Mononuclear cell (primary cell): ENCODE results near the gene GDI1. TPM values are rescaled to one million over a fixed set of nuclear protein-coding genes. Genes with fewer than 3 reads are reported as not detected.

Experiments used
- H3K27me3 ChIP-seq: 2 replicates; pipeline ENCODE4 v1.6.0; 2011; ENCODE audit warnings: low read length, control low read depth; ENCODE audit not compliant: insufficient read depth
- H3K4me1 ChIP-seq: 2 replicates; pipeline ENCODE4 v1.5.1; 2011; ENCODE audit warnings: mild to moderate bottlenecking, low read length, control low read depth; ENCODE audit not compliant: insufficient read depth
- H3K4me3 ChIP-seq: 2 replicates; pipeline ENCODE4 v1.5.1; 2011; ENCODE audit warnings: mild to moderate bottlenecking, low read length, moderate library complexity
- H3K9me3 ChIP-seq: 2 replicates; pipeline ENCODE4 v1.5.1; 2011; ENCODE audit warnings: low read depth, mild to moderate bottlenecking, control low read depth, low read length
- total RNA-seq: library from RNA; depleted of rRNA; stranded (reverse); fragments of >200 nt; gene quantifications from one replicate; pipeline ENCODE4 v1.2.3, GENCODE V29; 2012

Gene GDI1
- total RNA-seq, 1 donor: 67.6 TPM

- Histone ChIP-seq H3K4me1 (peaks cover 16% of the 10 kb centered on the region), H3K4me3 (no peak overlapping the region), H3K27me3 (no peaks in the 10 kb centered on the region), H3K9me3 (no peaks in the 10 kb centered on the region)
Observed at GRCh38 chrX:154402622-154403127, 34.3 kb upstream of the GDI1 start.

- no peaks in the 10 kb centered on the region for H3K27me3 ChIP-seq
- H3K9me3 ChIP-seq: no peaks in the 10 kb centered on the region
- no peak overlapping the region for H3K4me3 ChIP-seq
- peaks cover 21% of the 10 kb centered on the region for H3K4me1 ChIP-seq
Observed at GRCh38 chrX:154403192-154403591, 33.8 kb upstream of the GDI1 start.

GRCh38 chrX:154403858-154404257 is 33.1 kb upstream of the GDI1 start:
- peaks cover 22% of the 10 kb centered on the region for H3K4me1 ChIP-seq

GRCh38 chrX:154404625-154405192 is 32.2 kb upstream of the GDI1 start:
- Histone ChIP-seq H3K27me3 (no peaks in the 10 kb centered on the region), H3K9me3 (no peaks in the 10 kb centered on the region), H3K4me3 (no peak overlapping the region), H3K4me1 (peaks cover 17% of the 10 kb centered on the region)

More at GRCh38 chrX:154403858-154404257, 33.1 kb upstream of the GDI1 start:
- Histone ChIP-seq H3K4me3 (no peak overlapping the region), H3K27me3 (no peaks in the 10 kb centered on the region), H3K9me3 (no peaks in the 10 kb centered on the region)

- H3K4me3 ChIP-seq: peak overlapping the region; percentile 38
- H3K9me3 ChIP-seq: no peaks in the 10 kb centered on the region
- no peaks in the 10 kb centered on the region for H3K27me3 ChIP-seq
- peaks cover 31% of the 10 kb centered on the region for H3K4me1 ChIP-seq
Observed at GRCh38 chrX:154408659-154409221, 28.2 kb upstream of the GDI1 start.

- Histone ChIP-seq H3K4me1 (peaks cover 31% of the 10 kb centered on the region), H3K9me3 (no peaks in the 10 kb centered on the region), H3K27me3 (no peaks in the 10 kb centered on the region), H3K4me3 (peak within 1 kb of the TSS; percentile 38)
Observed at GRCh38 chrX:154409222-154409871, 27.6 kb upstream of the GDI1 start, which contains the start of gene DNASE1L1. Gene DNASE1L1 (minus strand): TSS chrX:154409254. CDS start chrX:154405568, 3,686 bp downstream.

GRCh38 chrX:154411981-154412340 is 25.0 kb upstream of the GDI1 start:
- no peaks in the 10 kb centered on the region for H3K9me3 ChIP-seq
- no peaks in the 10 kb centered on the region for H3K27me3 ChIP-seq
- peak overlapping the region; percentile 59 for H3K4me3 ChIP-seq

GRCh38 chrX:154412468-154412867 is 24.5 kb upstream of the GDI1 start:
- peak overlapping the region; percentile 59 for H3K4me3 ChIP-seq
- H3K4me1 ChIP-seq: peaks cover 31% of the 10 kb centered on the region
- H3K9me3 ChIP-seq: no peaks in the 10 kb centered on the region
- H3K27me3 ChIP-seq: no peaks in the 10 kb centered on the region

More at GRCh38 chrX:154411981-154412340, 25.0 kb upstream of the GDI1 start:
- peaks cover 31% of the 10 kb centered on the region for H3K4me1 ChIP-seq

GRCh38 chrX:154413142-154413541 is 23.8 kb upstream of the GDI1 start:
- Histone ChIP-seq H3K4me3 (no peak overlapping the region), H3K4me1 (peaks cover 26% of the 10 kb centered on the region), H3K9me3 (no peaks in the 10 kb centered on the region), H3K27me3 (no peaks in the 10 kb centered on the region)

- Histone ChIP-seq H3K4me3 (no peak overlapping the region), H3K9me3 (no peaks in the 10 kb centered on the region), H3K4me1 (peaks cover 13% of the 10 kb centered on the region), H3K27me3 (no peaks in the 10 kb centered on the region)
Observed at GRCh38 chrX:154417157-154417556, 19.8 kb upstream of the GDI1 start.

GRCh38 chrX:154419189-154419588 is 17.8 kb upstream of the GDI1 start:
- no peaks in the 10 kb centered on the region for H3K27me3 ChIP-seq
- H3K4me3 ChIP-seq: no peak overlapping the region
- no peaks in the 10 kb centered on the region for H3K9me3 ChIP-seq
- peaks cover 2% of the 10 kb centered on the region for H3K4me1 ChIP-seq

- Histone ChIP-seq H3K9me3 (no peaks in the 10 kb centered on the region), H3K4me3 (no peak overlapping the region), H3K27me3 (no peaks in the 10 kb centered on the region), H3K4me1 (peaks cover 4% of the 10 kb centered on the region)
Observed at GRCh38 chrX:154419688-154420401, 17.1 kb upstream of the GDI1 start.

GRCh38 chrX:154420402-154420756 is 16.6 kb upstream of the GDI1 start:
- no peak overlapping the region for H3K4me3 ChIP-seq
- H3K9me3 ChIP-seq: no peaks in the 10 kb centered on the region
- no peaks in the 10 kb centered on the region for H3K27me3 ChIP-seq
- peaks cover 4% of the 10 kb centered on the region for H3K4me1 ChIP-seq

- no peaks in the 10 kb centered on the region for H3K27me3 ChIP-seq
- no peak overlapping the region for H3K4me3 ChIP-seq
- H3K4me1 ChIP-seq: peaks cover 39% of the 10 kb centered on the region
Observed at GRCh38 chrX:154426916-154427770, 9.8 kb upstream of the GDI1 start.

More at GRCh38 chrX:154426916-154427770, 9.8 kb upstream of the GDI1 start:
- H3K9me3 ChIP-seq: no peaks in the 10 kb centered on the region
